IMR-90 (cell line): ENCODE measurements around the gene BLTP1. TPM values are rescaled to one million over a fixed set of nuclear protein-coding genes. Genes with fewer than 3 reads are reported as not detected.

Experiments used
- ATAC-seq: fragments of 200-7000 bp; cut with Tn5 transposase; 2 replicates; pipeline ENCODE4 v1.9.1; 2020; ENCODE audit warnings: low read depth, mild to moderate bottlenecking, moderate library complexity
- BruUV-seq: library from RNA; stranded (reverse); fragments of 400-500 nt; replicated peaks from 2 replicates; lab custom pipeline; 2021; lab: Mats Ljungman, UMichigan
- CTCF ChIA-PET: fragments of 300-600 bp; formaldehyde crosslinking; extraction: SDS; loops from one replicate; lab custom pipeline; 2021; ENCODE audit warnings: antibody characterized with exemption; lab: Yijun Ruan, JAX
- POLR2A ChIA-PET: fragments of 300-600 bp; sonication (Branson Sonifier 250); formaldehyde crosslinking; loops from one replicate; lab custom pipeline; 2022; ENCODE audit warnings: antibody characterized with exemption; ENCODE audit not compliant: unreplicated experiment; lab: Charles Lee
- DNase-seq: peaks from one replicate; pipeline ENCODE4 v3.0.0; 2013
- H2AFZ ChIP-seq: replicated peaks from 2 replicates; pipeline ENCODE3; 2013; ENCODE audit warnings: low read length, mild to moderate bottlenecking; ENCODE audit not compliant: poor library complexity
- H2AK5ac ChIP-seq: 2 replicates; pipeline ENCODE4 v1.6.1; 2013; ENCODE audit warnings: low read depth, low read length, inconsistent platforms
- H2AK9ac ChIP-seq: replicated peaks from 2 replicates; pipeline ENCODE3; 2013; ENCODE audit warnings: mild to moderate bottlenecking, low read depth, low read length, moderate library complexity; ENCODE audit not compliant: poor library complexity
- H2BK120ac ChIP-seq: 2 replicates; pipeline ENCODE4 v1.6.1; 2013; ENCODE audit warnings: low read depth, low read length, inconsistent platforms
- H2BK15ac ChIP-seq: 3 replicates; pipeline ENCODE4 v1.6.1; 2013; ENCODE audit warnings: low read depth, low read length, inconsistent platforms
- H2BK20ac ChIP-seq: 2 replicates; pipeline ENCODE4 v1.6.1; 2013; ENCODE audit warnings: low read depth, mild to moderate bottlenecking, inconsistent platforms, low read length, moderate library complexity
- H2BK5ac ChIP-seq: 2 replicates; pipeline ENCODE4 v1.6.1; 2013; ENCODE audit warnings: mild to moderate bottlenecking, low read depth, low read length, inconsistent platforms; ENCODE audit not compliant: poor library complexity, severe bottlenecking
- H3K14ac ChIP-seq: replicated peaks from 2 replicates; pipeline ENCODE4 v1.6.1; 2013; ENCODE audit warnings: low read depth, low read length, inconsistent platforms
- H3K18ac ChIP-seq: 2 replicates; pipeline ENCODE4 v1.6.1; 2013; ENCODE audit warnings: low read depth, low read length, control low read depth
- H3K23ac ChIP-seq: 2 replicates; pipeline ENCODE4 v1.6.1; 2013; ENCODE audit warnings: low read depth, low read length, inconsistent platforms
- H3K27ac ChIP-seq: 2 replicates; pipeline ENCODE4 v1.5.1; 2013; ENCODE audit warnings: mild to moderate bottlenecking, control low read depth, low read length; ENCODE audit not compliant: insufficient read depth
- H3K27me3 ChIP-seq: 2 replicates; pipeline ENCODE4 v1.6.1; 2013; ENCODE audit warnings: low read length; ENCODE audit not compliant: control insufficient read depth, insufficient read depth
- H3K36me3 ChIP-seq: 2 replicates; pipeline ENCODE4 v1.6.1; 2013; ENCODE audit warnings: low read length, mixed read lengths; ENCODE audit not compliant: control insufficient read depth, insufficient read depth
- H3K4ac ChIP-seq: 2 replicates; pipeline ENCODE4 v1.6.1; 2013; ENCODE audit warnings: low read depth, low read length, inconsistent platforms
- H3K4me1 ChIP-seq: 2 replicates; pipeline ENCODE4 v1.6.1; 2013; ENCODE audit warnings: low read length, mixed read lengths; ENCODE audit not compliant: control insufficient read depth, insufficient read depth
- H3K4me2 ChIP-seq: 2 replicates; pipeline ENCODE4 v1.6.1; 2013; ENCODE audit warnings: low read depth, mild to moderate bottlenecking, control low read depth, low read length, moderate library complexity
- H3K4me3 ChIP-seq: 2 replicates; pipeline ENCODE4 v1.5.1; 2013; ENCODE audit warnings: low read depth, mild to moderate bottlenecking, control low read depth, low read length, moderate library complexity; ENCODE audit not compliant: insufficient read depth
- H3K56ac ChIP-seq: 2 replicates; pipeline ENCODE4 v1.6.1; 2013; ENCODE audit warnings: low read length, inconsistent platforms; ENCODE audit not compliant: insufficient read depth; ENCODE audit errors: extremely low read depth
- H3K79me1 ChIP-seq, 2 experiments: 2 replicates each; pipeline ENCODE4 v1.6.1; 2013; ENCODE audit warnings: low read length in 2 of 2, inconsistent platforms in 1 of 2, low read depth in 1 of 2
- H3K9ac ChIP-seq: 2 replicates; pipeline ENCODE4 v1.6.1; 2013; ENCODE audit warnings: low read depth, low read length, control low read depth
- H3K9me1 ChIP-seq: 2 replicates; pipeline ENCODE4 v1.6.1; 2013; ENCODE audit warnings: low read length, inconsistent platforms; ENCODE audit not compliant: insufficient read depth
- H3K9me3 ChIP-seq: 2 replicates; pipeline ENCODE4 v1.6.1; 2013; ENCODE audit warnings: low read length; ENCODE audit not compliant: control insufficient read depth, insufficient read depth
- H4K20me1 ChIP-seq: 2 replicates; pipeline ENCODE4 v1.6.1; 2013; ENCODE audit warnings: low read length, inconsistent platforms; ENCODE audit not compliant: insufficient read depth
- H4K5ac ChIP-seq: 2 replicates; pipeline ENCODE4 v1.6.1; 2013; ENCODE audit warnings: mild to moderate bottlenecking, low read depth, low read length, control low read depth
- H4K8ac ChIP-seq, 2 experiments: 2 replicates each; pipeline ENCODE4 v1.6.1; 2013; ENCODE audit warnings: low read depth in 2 of 2, low read length in 2 of 2, control low read depth in 1 of 2, inconsistent platforms in 1 of 2
- H4K91ac ChIP-seq: 2 replicates; pipeline ENCODE4 v1.6.1; 2013; ENCODE audit warnings: low read depth, low read length, inconsistent platforms; ENCODE audit not compliant: insufficient read depth
- RCOR1 ChIP-seq: IDR thresholded peaks from 2 replicates; pipeline ENCODE4 v1.6.1; 2012; ENCODE audit warnings: mild to moderate bottlenecking, low read length, improper control_type of control experiment; ENCODE audit not compliant: insufficient replicate concordance
- dilution Hi-C: fragments of 300-500 bp; cut with HindIII; formaldehyde crosslinking; loops from one replicate; pipeline ENCODE4 v1.14.3; 2018; ENCODE audit warnings: low sequenced_read_pairs; ENCODE audit not compliant: unreplicated experiment
- in situ Hi-C: fragments of 300-500 bp; cut with MboI; formaldehyde crosslinking; loops from 3 replicates; pipeline ENCODE4 v1.14.3; 2019; ENCODE audit warnings: low sequenced_read_pairs, inconsistent platforms, mixed read lengths
- intact Hi-C: fragments of 100-400 bp; cut with micrococcal nuclease; formaldehyde crosslinking; loops from 2 replicates; pipeline ENCODE4 v1.10.0; 2022
- polyA plus RNA-seq, 3 experiments: library from polyadenylated mRNA; depleted of rRNA; stranded (reverse); fragments of >200 nt; gene quantifications; 2 replicates each; pipeline ENCODE4 v1.2.3, GENCODE V29; 2012; ENCODE audit warnings: low replicate concordance in 1 of 3
- total RNA-seq: library from RNA; depleted of rRNA; stranded (reverse); fragments of >200 nt; gene quantifications from 2 replicates; pipeline ENCODE4 v1.2.3, GENCODE V29; 2012
- TF ChIP-seq, protein P1 (sequence below): fragments of 150-350 bp; IDR thresholded peaks from 2 replicates; pipeline ENCODE4 v1.6.1; 2017; ENCODE audit warnings: mild to moderate bottlenecking, antibody characterized with exemption, low read length, low read depth

Gene BLTP1
- total and polyA plus RNA-seq, 2 of the 4 experiments (the other 2 are of a cell fraction), result 18.9 to 92.7 TPM

DNA sequence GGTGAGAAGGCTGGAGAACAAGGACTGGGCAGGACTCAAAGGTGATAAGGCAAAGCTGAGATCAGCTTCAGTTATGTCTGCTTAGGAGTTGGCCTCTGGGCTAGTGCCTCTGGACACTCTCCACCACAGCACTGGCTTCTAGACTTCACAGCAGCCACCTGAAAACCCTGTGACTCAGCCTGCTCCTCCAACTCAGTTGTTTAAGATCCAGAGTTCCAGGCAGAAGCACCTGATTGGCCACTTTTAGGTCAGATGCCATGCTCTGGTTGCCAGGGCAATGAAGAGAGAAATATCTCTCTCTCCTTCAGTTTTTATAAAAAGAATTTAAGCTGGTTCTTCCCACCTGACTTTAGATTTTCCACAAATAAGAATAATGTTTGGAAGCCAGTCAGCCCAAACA, 47.9 kb upstream of the BLTP1 start:
- no peak for TF ChIP-seq RCOR1
- TF ChIP-seq, protein P1, sequence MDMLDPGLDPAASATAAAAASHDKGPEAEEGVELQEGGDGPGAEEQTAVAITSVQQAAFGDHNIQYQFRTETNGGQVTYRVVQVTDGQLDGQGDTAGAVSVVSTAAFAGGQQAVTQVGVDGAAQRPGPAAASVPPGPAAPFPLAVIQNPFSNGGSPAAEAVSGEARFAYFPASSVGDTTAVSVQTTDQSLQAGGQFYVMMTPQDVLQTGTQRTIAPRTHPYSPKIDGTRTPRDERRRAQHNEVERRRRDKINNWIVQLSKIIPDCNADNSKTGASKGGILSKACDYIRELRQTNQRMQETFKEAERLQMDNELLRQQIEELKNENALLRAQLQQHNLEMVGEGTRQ, result peak; percentile 36; the same call in 1 of the 2 replicates
- ChIA-PET POLR2A (no interaction called here), CTCF (interaction anchor here (1.1 kb wide), 1 partner anchor 12 kb away, joined by 3 read pairs; no protein-coding TSS in a partner anchor)
- Histone ChIP-seq H2BK15ac (no peak overlapping the region), H4K91ac (no peak overlapping the region), H4K8ac (no peak overlapping the region), H2AK5ac (no peak overlapping the region), H3K4me1 (peaks cover 7% of the 10 kb centered on the region), H3K27me3 (no peaks in the 10 kb centered on the region; the same call in none of the 2 replicates), H3K79me1 (no peaks in the 10 kb centered on the region), H3K9me1 (peaks cover 3% of the 10 kb centered on the region), H3K23ac (no peak overlapping the region), H2BK20ac (no peak overlapping the region), H2AFZ (no peak overlapping the region), H2AK9ac (no peak overlapping the region), H3K9ac (no peak overlapping the region), H3K36me3 (no peaks in the 10 kb centered on the region), H3K56ac (no peak overlapping the region), H4K20me1 (no peaks in the 10 kb centered on the region), H3K4me3 (no peak overlapping the region), H3K18ac (no peak overlapping the region), H3K27ac (no peak overlapping the region), H2BK120ac (no peak overlapping the region), H4K5ac (no peak overlapping the region), H3K4ac (no peak overlapping the region), H3K4me2 (no peak overlapping the region), H2BK5ac (no peak overlapping the region), H3K14ac (no peak overlapping the region), H3K9me3 (no peaks in the 10 kb centered on the region)
- in situ Hi-C loops (no loop called here), dilution Hi-C loops (no loop called here), intact Hi-C loops (loop anchor here (5.0 kb wide), 1 partner anchor 152 kb away; the partner anchor contains the start of gene TRPC3)
- peak; percentile 35 for DNase-seq
- ATAC-seq, result peak; percentile 35; the same call in 1 of the 2 replicates
- BruUV-seq, result no TSS peak
